Neural progenitor cell (in vitro differentiated cells): ENCODE data around the gene CD79A. TPM values are rescaled to one million over a fixed set of nuclear protein-coding genes. Genes with fewer than 3 reads are reported as not detected.

Experiments used
- DNase-seq: peaks from one replicate; pipeline ENCODE4 v3.0.0-alpha.2; 2016; ENCODE audit warnings: low spot score
- H2AFZ ChIP-seq: fragments of 200-600 bp; sonication (generic); replicated peaks from 2 replicates; pipeline ENCODE4 v1.6.1; 2016; ENCODE audit warnings: antibody characterized with exemption
- H3F3A ChIP-seq: fragments of 200-600 bp; sonication (generic); 2 replicates; pipeline ENCODE4 v1.6.1; 2016; ENCODE audit warnings: antibody characterized with exemption, low read depth
- H3K27ac ChIP-seq: fragments of 200-600 bp; sonication (generic); 2 replicates; pipeline ENCODE4 v1.5.1; 2016; ENCODE audit warnings: mild to moderate bottlenecking
- H3K27me3 ChIP-seq: fragments of 200-600 bp; sonication (generic); 2 replicates; pipeline ENCODE4 v1.6.1; 2016; ENCODE audit warnings: mild to moderate bottlenecking, moderate library complexity
- H3K36me3 ChIP-seq: fragments of 200-600 bp; sonication (generic); 2 replicates; pipeline ENCODE4 v1.5.1; 2016
- H3K4me1 ChIP-seq: fragments of 200-600 bp; sonication (generic); 2 replicates; pipeline ENCODE4 v1.6.1; 2016; ENCODE audit warnings: mixed run types
- H3K4me2 ChIP-seq: fragments of 200-600 bp; sonication (generic); 2 replicates; pipeline ENCODE4 v1.6.1; 2016
- H3K4me3 ChIP-seq: fragments of 200-600 bp; sonication (generic); 2 replicates; pipeline ENCODE4 v1.5.1; 2016
- H3K79me2 ChIP-seq: fragments of 200-600 bp; sonication (generic); 2 replicates; pipeline ENCODE4 v1.6.1; 2016; ENCODE audit warnings: low read depth
- H3K9ac ChIP-seq: fragments of 200-600 bp; sonication (generic); 2 replicates; pipeline ENCODE4 v1.6.1; 2016
- H3K9me3 ChIP-seq: fragments of 200-600 bp; sonication (generic); 2 replicates; pipeline ENCODE4 v1.5.1; 2016; ENCODE audit warnings: low read depth
- H4K20me1 ChIP-seq: fragments of 200-600 bp; sonication (generic); 2 replicates; pipeline ENCODE4 v1.6.1; 2016; ENCODE audit warnings: low read depth
- H3K27ac Mint-ChIP-seq: 3 replicates; pipeline ENCODE4 v1.8.0; 2021; ENCODE audit warnings: mixed read lengths
- H3K27me3 Mint-ChIP-seq: 2 replicates; pipeline ENCODE4 v1.8.0; 2022; ENCODE audit warnings: low read depth, mild to moderate bottlenecking, inconsistent platforms, moderate library complexity, mixed read lengths; ENCODE audit not compliant: insufficient read depth
- H3K36me3 Mint-ChIP-seq: 3 replicates; pipeline ENCODE4 v1.8.0; 2021; ENCODE audit warnings: mixed read lengths
- H3K4me1 Mint-ChIP-seq: 3 replicates; pipeline ENCODE4 v1.8.0; 2021; ENCODE audit warnings: mixed read lengths
- H3K4me3 Mint-ChIP-seq: 3 replicates; pipeline ENCODE4 v1.8.0; 2021; ENCODE audit warnings: mild to moderate bottlenecking, moderate library complexity, mixed read lengths
- H3K9me3 Mint-ChIP-seq: 3 replicates; pipeline ENCODE4 v1.8.0; 2020; ENCODE audit warnings: mixed read lengths
- CTCF ChIP-seq: fragments of 200-600 bp; sonication (generic); IDR thresholded peaks from 2 replicates; pipeline ENCODE4 v1.5.1; 2017; ENCODE audit warnings: antibody characterized with exemption, mild to moderate bottlenecking
- EZH2 ChIP-seq: fragments of 200-600 bp; sonication (generic); IDR thresholded peaks from 2 replicates; pipeline ENCODE4 v1.6.1; 2017; ENCODE audit warnings: antibody characterized with exemption, mild to moderate bottlenecking, moderate library complexity
- EZH2phosphoT487 ChIP-seq: fragments of 200-600 bp; sonication (generic); IDR thresholded peaks from 2 replicates; pipeline ENCODE4 v1.6.1; 2017; ENCODE audit warnings: antibody characterized with exemption
- total RNA-seq: library from RNA; depleted of rRNA; stranded (reverse); fragments of >200 nt; gene quantifications from 2 replicates; pipeline ENCODE4 v1.2.3, GENCODE V29; 2015; ENCODE audit warnings: low replicate concordance

The CD79A gene
- total RNA-seq, 1 donor from 2014 or later: 0.11 TPM

GRCh38 chr19:41860419-41861115 lies 16.5 kb upstream of the CD79A start:
- H3K4me1 Mint-ChIP-seq: peaks cover 31% of the 10 kb centered on the region
- peak overlapping the region; percentile 67 for H3K4me3 ChIP-seq
- H3K79me2 ChIP-seq: peaks cover 55% of the 10 kb centered on the region
- peaks cover 11% of the 10 kb centered on the region for H3K27me3 Mint-ChIP-seq
- no peaks in the 10 kb centered on the region for H3K9me3 ChIP-seq
- peak overlapping the region; percentile 99 for H3K4me2 ChIP-seq
- H2AFZ ChIP-seq: no peak overlapping the region
- H3K4me3 Mint-ChIP-seq: peak overlapping the region; percentile 96
- peaks cover 26% of the 10 kb centered on the region for H3K27me3 ChIP-seq
- peak overlapping the region; percentile 93 for H3K27ac Mint-ChIP-seq
- no peak for TF ChIP-seq EZH2phosphoT487
- TF ChIP-seq EZH2: no peak
- TF ChIP-seq CTCF: no peak
- H3K27ac ChIP-seq: peak overlapping the region; percentile 79
- H3K36me3 Mint-ChIP-seq: peaks cover 36% of the 10 kb centered on the region
- peaks cover 23% of the 10 kb centered on the region for H3K4me1 ChIP-seq
- DNase-seq: peak; percentile 30
- H3F3A ChIP-seq: peaks cover 47% of the 10 kb centered on the region
- peaks cover 19% of the 10 kb centered on the region for H3K36me3 ChIP-seq
- peaks cover 50% of the 10 kb centered on the region for H4K20me1 ChIP-seq
- H3K9me3 Mint-ChIP-seq: no peaks in the 10 kb centered on the region
- peak overlapping the region; percentile 99 for H3K9ac ChIP-seq

- Histone ChIP-seq H3K27ac (no peak overlapping the region), H3K27me3 (peaks cover 21% of the 10 kb centered on the region), H3K79me2 (peaks cover 62% of the 10 kb centered on the region), H3F3A (peaks cover 50% of the 10 kb centered on the region), H3K9ac (peak overlapping the region; percentile 99), H3K36me3 (peaks cover 19% of the 10 kb centered on the region), H3K4me3 (peak overlapping the region; percentile 67), H3K9me3 (no peaks in the 10 kb centered on the region), H3K4me1 (peaks cover 23% of the 10 kb centered on the region), H3K4me2 (peak overlapping the region; percentile 99), H2AFZ (no peak overlapping the region), H4K20me1 (peaks cover 55% of the 10 kb centered on the region)
- peaks cover 11% of the 10 kb centered on the region for H3K27me3 Mint-ChIP-seq
- H3K9me3 Mint-ChIP-seq: no peaks in the 10 kb centered on the region
- peak overlapping the region; percentile 96 for H3K4me3 Mint-ChIP-seq
- H3K27ac Mint-ChIP-seq: peak overlapping the region; percentile 93
- TF ChIP-seq EZH2phosphoT487 (no peak), CTCF (no peak), EZH2 (no peak)
- peaks cover 31% of the 10 kb centered on the region for H3K4me1 Mint-ChIP-seq
- H3K36me3 Mint-ChIP-seq: peaks cover 36% of the 10 kb centered on the region
- DNase-seq: no peak
These were observed 15.8 kb upstream of the CD79A start for GRCh38 chr19:41861116-41861768.

GRCh38 chr19:41861846-41862245 lies 15.2 kb upstream of the CD79A start:
- Histone ChIP-seq H3K4me2 (peak overlapping the region; percentile 99), H3K27ac (no peak overlapping the region), H3K4me3 (peak overlapping the region; percentile 67), H3K79me2 (peaks cover 68% of the 10 kb centered on the region), H3K36me3 (peaks cover 19% of the 10 kb centered on the region), H3K9me3 (no peaks in the 10 kb centered on the region), H4K20me1 (peaks cover 61% of the 10 kb centered on the region), H3K27me3 (peaks cover 15% of the 10 kb centered on the region), H3K4me1 (peaks cover 23% of the 10 kb centered on the region), H3F3A (peaks cover 56% of the 10 kb centered on the region), H3K9ac (peak overlapping the region; percentile 99), H2AFZ (no peak overlapping the region)
- H3K27ac Mint-ChIP-seq: no peak overlapping the region
- H3K4me3 Mint-ChIP-seq: peak overlapping the region; percentile 96
- TF ChIP-seq EZH2 (no peak), CTCF (no peak), EZH2phosphoT487 (no peak)
- H3K27me3 Mint-ChIP-seq: peaks cover 11% of the 10 kb centered on the region
- peaks cover 36% of the 10 kb centered on the region for H3K36me3 Mint-ChIP-seq
- H3K9me3 Mint-ChIP-seq: no peaks in the 10 kb centered on the region
- no peak for DNase-seq
- H3K4me1 Mint-ChIP-seq: peaks cover 31% of the 10 kb centered on the region
